ENCODE measurements around the gene FSTL3. TPM values are rescaled to one million over a fixed set of nuclear protein-coding genes. Genes with fewer than 3 reads are reported as not detected.
"Not testable (repeated sequence)": the region's sequence is repeated elsewhere in the genome, so short reads cannot be mapped to it uniquely, and the experiment has no call there.

FSTL3 gene
- 7.5 TPM for total RNA-seq

DNA sequence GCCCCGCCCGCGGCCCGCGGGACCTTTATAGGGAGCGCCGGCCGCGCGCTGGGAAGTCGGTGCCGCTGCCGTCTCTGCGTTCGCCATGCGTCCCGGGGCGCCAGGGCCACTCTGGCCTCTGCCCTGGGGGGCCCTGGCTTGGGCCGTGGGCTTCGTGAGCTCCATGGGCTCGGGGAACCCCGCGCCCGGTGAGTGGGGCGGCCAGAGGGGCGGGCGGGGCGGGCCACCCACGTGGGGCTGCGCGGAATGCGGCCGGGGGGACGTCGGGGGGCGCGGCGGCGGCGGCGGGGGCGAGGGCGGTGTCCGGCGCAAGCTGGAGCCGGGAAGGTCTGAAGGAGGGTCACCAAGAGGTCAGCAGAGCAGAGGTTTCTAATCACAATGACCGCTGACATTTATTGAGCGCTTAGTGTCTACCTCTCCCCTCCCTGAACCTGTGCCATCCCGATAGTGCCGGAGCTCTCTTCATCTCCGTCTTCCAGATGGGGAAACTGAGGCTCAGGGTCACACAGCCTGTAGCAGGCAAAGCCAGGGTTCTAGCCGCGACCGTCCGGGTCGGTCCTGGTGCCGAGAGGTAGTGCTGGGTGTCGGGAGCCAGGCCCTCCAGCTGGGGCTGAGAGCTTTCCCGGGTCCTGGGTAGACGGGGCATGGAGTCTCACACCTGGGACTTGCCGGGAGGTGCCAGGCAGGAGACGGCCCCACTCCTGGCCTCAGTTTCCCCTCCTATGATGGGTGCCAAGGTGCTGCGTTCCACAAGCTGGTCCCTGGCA lies at the start of gene FSTL3:
TSS of gene FSTL3 (plus strand) at position 54 of the 767 bp plus-strand sequence. CDS start at position 86, 32 bp downstream.
- DNase-seq (ENCODE audit: low read depth in 2 of 3, low spot score in 2 of 3), result no peak

GRCh38 chr19:626566-626965 lies 49.6 kb upstream of the FSTL3 start:
- DNase-seq (ENCODE audit: low read depth in 2 of 3, low spot score in 2 of 3), result not testable (repeated sequence)

- DNase-seq (ENCODE audit: low read depth in 2 of 3, low spot score in 2 of 3), result no peak
Measured at GRCh38 chr19:628168-628567, 48.0 kb upstream of the FSTL3 start.

DNA sequence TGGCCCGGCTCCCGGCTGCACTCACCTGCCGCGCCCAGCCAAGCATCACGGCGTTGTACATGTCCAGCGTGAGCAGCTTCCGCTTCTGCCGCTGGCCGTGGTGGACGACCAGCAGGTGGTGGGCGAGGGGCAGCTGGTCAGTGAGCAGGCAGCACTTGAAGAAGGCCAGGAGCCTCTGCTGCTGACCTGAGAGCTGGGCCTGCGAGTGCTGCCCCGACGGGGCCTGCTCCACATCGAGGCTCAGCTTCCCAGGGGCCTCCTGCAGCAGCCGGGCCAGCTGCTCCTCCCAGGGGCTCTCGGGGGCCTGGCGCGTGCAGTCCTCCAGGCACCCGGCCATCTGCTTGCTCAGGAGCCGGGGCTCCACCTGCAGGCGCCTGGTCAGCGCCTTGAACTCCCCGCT lies 46.7 kb upstream of the FSTL3 start:
- DNase-seq (ENCODE audit: low read depth in 2 of 3, low spot score in 2 of 3), result not testable (repeated sequence)

- no peak for DNase-seq (ENCODE audit: low read depth in 2 of 3, low spot score in 2 of 3)
Measured at GRCh38 chr19:629961-630714, 46.1 kb upstream of the FSTL3 start.

- DNase-seq (ENCODE audit: low read depth in 2 of 3, low spot score in 2 of 3), result no peak
Measured at GRCh38 chr19:632579-633067, 43.6 kb upstream of the FSTL3 start.

DNA sequence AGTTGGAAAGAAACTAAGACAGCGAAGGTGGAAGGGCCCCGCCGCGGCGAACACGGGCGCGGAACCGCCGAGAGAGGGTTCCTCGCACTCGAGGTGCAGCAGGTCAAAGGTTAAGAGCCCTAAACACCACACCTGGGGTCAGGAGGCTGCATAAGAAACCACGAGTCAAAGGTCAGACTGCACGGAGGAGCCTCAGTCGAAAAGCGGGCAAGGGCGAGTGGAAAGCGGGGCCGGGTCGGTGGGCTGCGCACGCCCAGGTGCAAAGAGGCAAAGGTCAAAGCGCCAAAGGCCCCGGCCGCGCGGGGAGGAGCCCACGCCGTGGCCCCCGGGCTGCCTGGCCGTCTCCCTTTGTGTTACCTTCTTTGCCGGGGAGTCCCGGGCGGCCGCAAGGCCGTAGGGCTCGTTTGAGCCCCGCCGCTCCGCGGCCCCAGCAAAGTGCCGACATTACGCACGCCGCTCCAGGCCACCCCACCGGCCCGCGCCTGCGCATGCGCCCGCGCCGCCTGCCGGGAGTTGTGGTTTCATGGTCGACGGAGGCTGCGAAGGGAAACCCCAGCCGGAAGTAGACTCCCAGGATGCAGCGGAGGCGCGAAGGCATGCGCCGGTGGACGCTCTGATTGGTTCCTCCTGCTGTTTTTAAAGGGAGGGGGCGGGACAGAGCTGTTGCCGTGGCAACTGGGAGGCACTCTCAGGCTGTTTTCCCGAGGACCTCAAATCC lies 43.0 kb upstream of the FSTL3 start, which contains the start of gene POLRMT:
TSS of gene POLRMT (minus strand) at position 470 of the 718 bp plus-strand sequence. CDS start at position 445, 25 bp downstream.
- DNase-seq (ENCODE audit: low read depth in 2 of 3, low spot score in 2 of 3), result peak; percentile 93 to 98 (median 98)

DNA sequence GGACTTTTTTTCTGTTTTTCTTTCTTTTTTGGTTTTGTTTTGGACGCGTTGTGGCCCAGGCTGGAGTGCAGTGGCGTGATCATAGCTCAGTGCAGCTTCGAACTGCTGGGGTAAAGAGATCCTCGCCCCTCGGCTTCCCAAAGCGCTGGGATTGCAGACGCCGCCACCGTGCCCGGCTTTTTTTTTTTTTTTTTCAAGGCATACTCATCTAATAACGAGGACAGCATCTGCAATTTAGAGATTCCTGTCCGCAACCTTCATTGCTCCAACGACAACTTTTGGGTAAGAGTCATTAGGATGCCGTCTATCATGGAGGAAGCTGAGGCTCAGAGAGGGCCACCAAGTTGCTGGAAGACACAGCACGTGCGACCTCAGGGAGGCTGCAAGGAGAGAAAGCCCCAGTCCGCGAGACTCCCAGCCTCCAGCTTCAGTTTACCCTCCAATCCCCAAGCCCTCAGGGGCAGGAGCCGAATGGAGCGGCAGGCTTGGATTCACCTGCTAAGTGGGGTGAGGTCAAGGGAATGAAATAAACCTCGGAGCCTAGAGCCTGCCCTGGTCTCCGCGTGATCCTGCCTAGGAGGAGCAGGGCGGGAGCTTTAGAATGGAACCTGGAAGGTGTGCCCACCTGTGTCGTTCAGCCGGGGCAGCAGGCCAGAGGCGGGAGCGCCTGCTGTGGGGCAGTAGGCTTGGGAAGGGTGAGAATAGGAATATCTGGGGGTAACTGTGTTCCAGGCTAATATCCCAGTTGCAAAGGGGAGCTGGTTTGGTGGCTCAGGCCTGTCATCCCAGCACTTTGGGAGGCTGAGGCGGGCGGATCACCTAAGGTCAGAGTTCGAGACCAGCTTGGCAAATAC lies 42.2 kb upstream of the FSTL3 start:
- no peak for DNase-seq (ENCODE audit: low read depth in 2 of 3, low spot score in 2 of 3)

- DNase-seq (ENCODE audit: low read depth in 2 of 3, low spot score in 2 of 3), result no peak
Measured at GRCh38 chr19:634975-635652, 41.1 kb upstream of the FSTL3 start.

DNA sequence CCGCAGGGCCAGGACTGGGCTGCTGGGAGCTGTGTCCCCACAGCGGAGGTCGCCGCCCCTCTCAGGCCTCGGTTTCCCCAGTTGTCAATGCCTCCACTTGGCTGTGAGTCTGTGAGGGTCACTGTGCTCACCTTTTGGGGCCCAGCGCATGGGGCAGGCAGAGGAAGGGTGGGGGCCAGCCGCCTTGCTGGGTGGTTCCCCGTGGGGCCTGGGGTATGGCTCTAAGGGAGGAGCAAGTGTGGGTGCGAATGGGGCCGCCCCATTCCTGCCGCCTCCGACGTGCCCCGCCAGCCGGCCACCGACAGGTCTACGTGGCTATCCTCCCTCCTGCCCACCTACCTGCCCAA lies 37.3 kb upstream of the FSTL3 start:
- no peak for DNase-seq (ENCODE audit: low read depth in 2 of 3, low spot score in 2 of 3)

DNA sequence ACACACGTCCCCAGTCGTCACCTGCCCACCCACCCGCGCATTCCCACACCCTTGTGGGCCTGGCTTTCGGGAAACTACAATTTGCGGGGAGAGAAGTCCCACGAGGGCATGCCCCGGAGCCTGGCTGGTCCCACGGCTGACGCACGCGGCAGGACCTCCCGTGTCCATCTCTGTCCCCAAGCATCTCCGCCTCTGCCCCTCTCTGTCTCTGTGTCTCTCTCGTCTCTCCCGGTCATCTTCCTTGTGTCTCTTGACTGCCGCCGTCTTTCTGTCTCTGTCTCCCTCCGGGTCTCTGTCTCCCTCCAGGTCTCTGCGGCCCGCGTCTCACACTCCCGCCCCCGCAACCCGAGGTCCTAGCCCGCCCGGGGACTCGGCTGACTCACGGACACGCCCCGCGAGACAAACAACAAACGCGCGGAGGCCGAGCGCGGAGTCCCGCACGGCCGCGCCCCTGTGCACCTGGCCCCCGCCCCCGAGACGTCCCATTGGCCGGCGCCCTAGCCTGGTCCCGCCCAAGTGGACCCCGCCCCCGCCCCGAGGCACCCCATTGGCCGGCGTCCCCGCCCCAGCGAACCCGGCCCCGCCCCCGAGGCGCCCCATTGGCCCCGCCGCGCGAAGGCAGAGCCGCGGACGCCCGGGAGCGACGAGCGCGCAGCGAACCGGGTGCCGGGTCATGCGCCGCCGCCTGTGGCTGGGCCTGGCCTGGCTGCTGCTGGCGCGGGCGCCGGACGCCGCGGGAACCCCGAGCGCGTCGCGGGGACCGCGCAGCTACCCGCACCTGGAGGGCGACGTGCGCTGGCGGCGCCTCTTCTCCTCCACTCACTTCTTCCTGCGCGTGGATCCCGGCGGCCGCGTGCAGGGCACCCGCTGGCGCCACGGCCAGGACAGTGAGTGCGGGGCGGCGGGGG lies 36.7 kb upstream of the FSTL3 start, which contains the start of gene FGF22:
TSS of gene FGF22 (plus strand) at position 627 of the 908 bp plus-strand sequence. CDS start at position 674, 47 bp downstream.
- peak; percentile 84 to 94 (median 91) for DNase-seq (ENCODE audit: low read depth in 2 of 3, low spot score in 2 of 3)

DNA sequence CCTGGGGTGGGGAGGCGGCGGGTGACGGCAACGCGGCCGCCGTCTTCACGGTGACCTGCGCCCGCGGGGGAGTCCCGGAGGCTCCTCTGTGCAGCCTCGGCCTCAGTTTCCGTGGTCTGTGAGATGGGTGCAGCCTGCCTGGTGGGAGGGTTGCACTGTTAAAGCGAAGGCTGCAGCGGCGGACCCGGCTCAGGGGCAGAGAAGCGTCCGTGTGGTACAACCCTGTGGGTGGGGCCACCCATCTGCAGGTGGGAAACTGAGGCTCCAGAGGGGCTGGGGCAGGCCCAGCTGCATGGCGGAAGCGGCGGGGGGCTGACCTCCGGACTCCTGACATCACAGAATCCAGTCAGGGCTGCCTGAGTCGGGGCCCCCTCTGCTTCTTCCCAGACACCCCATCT lies 36.0 kb upstream of the FSTL3 start:
- DNase-seq (ENCODE audit: low read depth in 2 of 3, low spot score in 2 of 3), result no peak

- DNase-seq (ENCODE audit: low read depth in 2 of 3, low spot score in 2 of 3), result no peak
Measured at GRCh38 chr19:640606-641189, 35.5 kb upstream of the FSTL3 start.

- DNase-seq (ENCODE audit: low read depth in 2 of 3, low spot score in 2 of 3), result no peak
Measured at GRCh38 chr19:641702-642101, 34.5 kb upstream of the FSTL3 start.

DNA sequence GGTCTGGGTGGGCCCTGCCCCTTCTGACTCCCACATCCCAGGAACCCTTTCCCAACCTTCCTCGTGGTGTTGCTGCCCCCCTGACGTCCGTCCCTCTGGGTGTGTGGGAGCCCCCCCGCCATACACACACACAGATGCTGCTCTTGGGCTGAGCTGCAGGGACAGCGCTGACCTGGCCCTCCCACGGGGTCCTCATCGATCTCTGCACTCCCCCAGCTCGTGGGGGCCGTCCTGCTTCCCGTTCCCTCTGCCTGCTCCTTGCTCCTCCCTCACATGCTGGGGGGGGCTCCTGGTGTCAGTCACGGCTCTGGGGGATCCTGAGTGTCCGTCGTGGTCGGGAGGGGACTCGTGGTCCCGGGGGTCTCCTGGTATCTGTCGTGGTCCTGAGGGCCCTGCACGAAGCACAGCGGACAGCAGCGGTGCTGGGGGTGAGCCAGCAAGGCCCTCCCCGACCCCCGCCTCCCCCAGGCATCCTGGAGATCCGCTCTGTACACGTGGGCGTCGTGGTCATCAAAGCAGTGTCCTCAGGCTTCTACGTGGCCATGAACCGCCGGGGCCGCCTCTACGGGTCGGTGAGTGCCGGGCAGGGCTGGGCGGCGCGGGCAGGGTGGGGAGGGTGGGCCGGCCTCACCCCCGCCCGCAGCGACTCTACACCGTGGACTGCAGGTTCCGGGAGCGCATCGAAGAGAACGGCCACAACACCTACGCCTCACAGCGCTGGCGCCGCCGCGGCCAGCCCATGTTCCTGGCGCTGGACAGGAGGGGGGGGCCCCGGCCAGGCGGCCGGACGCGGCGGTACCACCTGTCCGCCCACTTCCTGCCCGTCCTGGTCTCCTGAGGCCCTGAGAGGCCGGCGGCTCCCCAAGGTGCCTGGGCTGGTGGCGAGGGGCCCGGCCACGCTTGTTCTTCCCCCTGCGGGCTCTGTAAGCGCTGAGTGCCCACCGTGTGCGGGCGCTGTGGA lies 33.1 kb upstream of the FSTL3 start:
- no peak for DNase-seq (ENCODE audit: low read depth in 2 of 3, low spot score in 2 of 3)

DNA sequence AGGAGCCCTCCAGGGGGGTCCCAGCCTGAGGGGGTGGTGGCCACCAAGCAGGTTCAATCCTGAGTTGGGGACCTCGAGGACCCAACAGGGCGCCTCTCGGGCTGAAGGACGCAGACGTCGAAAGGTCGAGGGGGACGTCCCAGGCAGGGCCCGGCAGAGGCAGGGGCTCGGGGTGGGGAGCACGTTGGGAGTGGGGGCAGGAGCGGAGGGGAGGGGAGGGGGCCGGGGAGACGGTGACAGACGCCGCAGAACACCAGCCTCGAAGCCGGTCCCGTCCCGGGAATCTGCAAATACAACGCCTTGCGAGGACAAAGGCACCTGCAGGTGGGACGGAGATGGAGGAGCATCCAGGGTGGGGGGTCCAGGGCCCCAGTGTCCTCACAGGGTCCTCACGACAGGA lies 32.5 kb upstream of the FSTL3 start:
- no peak for DNase-seq (ENCODE audit: low read depth in 2 of 3, low spot score in 2 of 3)

- no peak for DNase-seq (ENCODE audit: low read depth in 2 of 3, low spot score in 2 of 3)
Measured at GRCh38 chr19:644363-644762, 31.8 kb upstream of the FSTL3 start.
